ENCODE data around the gene KCNIP4. TPM values are rescaled to one million over a fixed set of nuclear protein-coding genes. Genes with fewer than 3 reads are reported as not detected.

Gene KCNIP4
- total and polyA plus RNA-seq, 2 donors (not counting 3 experiments of a cell fraction or from before 2014, with no cell fraction given): not detected

- dilution Hi-C loops (cut with MboI; ENCODE audit: extremely low pct_ligation_motif_present, low sequenced_read_pairs): loop anchor here (25.0 kb wide), 1 partner anchor 580 kb away; no protein-coding TSS in a partner anchor
- no peak overlapping the region for H3K27ac ChIP-seq (ENCODE audit: insufficient read depth, low read depth, low read length)
- CTCF ChIA-PET: interaction anchor here (1.6 kb wide), 1 partner anchor 17 kb away, joined by 5 read pairs; no protein-coding TSS in a partner anchor
Measured at GRCh38 chr4:21806991-21807390, 141.6 kb downstream of the KCNIP4 start.

More at GRCh38 chr4:21806991-21807390, 141.6 kb downstream of the KCNIP4 start:
- Histone ChIP-seq H3K36me3 (ENCODE audit: control insufficient read depth in 2 of 2, extremely low read depth in 1 of 2, insufficient read depth in 2 of 2, low read length in 2 of 2) (no peaks in the 10 kb centered on the region), H2AFZ (ENCODE audit: low read depth, low read length) (no peak overlapping the region), H3K4me3 (replicated peaks in 1 of 3; ENCODE audit: insufficient read depth in 1 of 3, low read depth in 1 of 3, low read length in 3 of 3) (no peak overlapping the region), H4K20me1 (replicated peaks; ENCODE audit: control insufficient read depth, extremely low read depth, insufficient read depth, low read length) (no peaks in the 10 kb centered on the region), H3K9ac (replicated peaks; ENCODE audit: extremely low read depth, insufficient read depth, low read length) (no peak overlapping the region), H3K9me3 (replicated peaks; ENCODE audit: control insufficient read depth, insufficient read depth, low read length) (no peaks in the 10 kb centered on the region), H3K79me2 (ENCODE audit: control insufficient read depth, insufficient read depth, low read length) (no peaks in the 10 kb centered on the region), H3K9me1 (replicated peaks; ENCODE audit: control insufficient read depth, extremely low read depth, insufficient read depth, low read length) (no peaks in the 10 kb centered on the region), H3K4me1 (ENCODE audit: control insufficient read depth, extremely low read depth, insufficient read depth, low read length) (peaks cover 19% of the 10 kb centered on the region), H3K4me2 (ENCODE audit: insufficient read depth, low read length) (no peak overlapping the region), H3K27me3 (ENCODE audit: control insufficient read depth in 2 of 2, insufficient read depth in 2 of 2, low read length in 2 of 2) (no peaks in the 10 kb centered on the region)
- POLR2A ChIA-PET: no interaction called here
- TF ChIP-seq MAX (IDR thresholded peaks at IDR 0.05; ENCODE audit: insufficient read depth, insufficient read length): no peak
- no peak for TF ChIP-seq FOS (IDR thresholded peaks at IDR 0.05; ENCODE audit: borderline replicate concordance, insufficient read depth, low read length)
- no peak for TF ChIP-seq POLR2A (IDR thresholded peaks at IDR 0.05; ENCODE audit: low read depth, low read length)
- TF ChIP-seq JUN (IDR thresholded peaks at IDR 0.05; ENCODE audit: borderline replicate concordance, insufficient read depth, insufficient read length, low read depth): no peak
- TF ChIP-seq EZH2 (IDR thresholded peaks at IDR 0.05; ENCODE audit: borderline replicate concordance, low read depth, low read length, severe bottlenecking): no peak
- no peak for TF ChIP-seq POLR2AphosphoS5 (IDR thresholded peaks at IDR 0.05; ENCODE audit: insufficient read depth, low read depth, low read length)
- TF ChIP-seq CTCF (IDR thresholded peaks at IDR 0.05; ENCODE audit: extremely low read depth in 1 of 2, insufficient read depth in 1 of 2, low read depth in 1 of 2, low read length in 2 of 2): no peak
- TF ChIP-seq GATA2 (IDR thresholded peaks at IDR 0.05; ENCODE audit: insufficient read depth, insufficient read length, low read depth, low read length): no peak
- no peak for TF ChIP-seq MYC (IDR thresholded peaks at IDR 0.05; ENCODE audit: low read depth, low read length)
- intact Hi-C loops (cut with micrococcal nuclease): no loop called here
- DNase-seq (ENCODE audit: low read depth, low spot score): no peak
- BruUV-seq (replicated peaks): no TSS peak
- FAIRE-seq: no peak

All from endothelial cell of umbilical vein (primary cell).